ENCODE results near the gene FLG. TPM values are rescaled to one million over a fixed set of nuclear protein-coding genes. Genes with fewer than 3 reads are reported as not detected.

FLG gene
- total RNA-seq = not detected in 2 replicates

DNA sequence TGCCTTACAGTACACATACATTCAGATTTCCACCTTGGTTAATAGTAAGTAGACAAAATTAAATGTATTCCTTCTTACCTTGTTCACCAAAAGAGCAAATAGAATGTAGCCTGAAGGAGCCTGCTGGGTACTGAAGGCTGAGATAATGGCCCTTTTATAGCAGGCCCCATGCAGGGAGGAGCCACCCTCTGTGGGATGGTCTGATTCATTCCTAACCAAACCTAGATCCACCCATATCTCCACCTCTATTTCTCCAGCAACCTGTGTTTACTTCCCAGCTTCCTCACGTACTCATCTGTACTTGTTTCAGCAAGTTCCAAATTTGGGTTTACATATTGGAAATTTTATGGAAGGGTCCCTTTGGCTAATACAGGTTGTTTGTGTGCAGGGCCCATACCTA lies at the start of gene FLG:
Gene FLG, minus strand, starts transcription at position 129 of the 400 bp plus-strand sequence. CDS start 9,783 bp downstream, outside the sequence.

DNA sequence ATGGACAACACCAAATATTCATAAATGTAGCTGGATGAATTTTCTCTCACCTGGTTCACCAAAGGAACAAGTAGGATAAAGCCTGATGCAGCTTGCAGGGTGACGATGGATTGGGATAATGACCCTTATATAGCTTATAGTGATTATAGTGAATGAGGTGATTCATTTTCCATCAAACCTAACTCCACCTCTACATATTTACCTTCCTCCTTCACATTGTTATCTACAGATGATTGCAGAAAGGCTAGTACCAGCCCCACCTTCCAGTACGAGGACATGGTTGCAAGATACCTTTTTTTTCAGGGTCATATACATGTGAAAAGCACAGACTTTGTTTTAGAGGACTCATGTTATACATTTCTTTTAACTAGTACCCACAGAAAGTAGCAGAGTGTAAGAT lies 34.9 kb upstream of the FLG start, which contains the start of gene FLG2:
Gene FLG2, minus strand, starts transcription at position 101 of the 400 bp plus-strand sequence. CDS start 1,122 bp downstream, outside the sequence.

Other genes with a start within 250 kb of the FLG start
- not detected in 2 replicates for gene TCHHL1, start 236.2 kb downstream of the FLG start, total RNA-seq
- not detected in 2 replicates for gene TCHH, start 209.8 kb downstream of the FLG start, total RNA-seq
- gene RPTN, start 166.0 kb downstream of the FLG start, total RNA-seq = not detected in 2 replicates
- not detected in 2 replicates for gene HRNR, start 101.0 kb downstream of the FLG start, total RNA-seq
- not detected in 2 replicates for gene FLG2, start 34.8 kb upstream of the FLG start, total RNA-seq
- not detected in 2 replicates for gene CRNN, start 89.0 kb upstream of the FLG start, total RNA-seq
- gene LCE5A, start 185.6 kb upstream of the FLG start, total RNA-seq = not detected in 2 replicates
- not detected in 2 replicates for gene CRCT1, start 189.2 kb upstream of the FLG start, total RNA-seq
- not detected in 2 replicates for gene LCE3E, start 241.5 kb upstream of the FLG start, total RNA-seq

Data from cardiac atrium fibroblast (primary cell).